Keratinocyte (primary cell): Measurements from ENCODE around the gene UVSSA.
A peak's percentile ranks its signal among the peaks of the same experiment; 100 is the strongest.

ENCODE experiments used
- CTCF ChIP-seq, 3 experiments: IDR thresholded peaks in 1 of 3; conservative IDR thresholded peaks in 1 of 3; optimal IDR thresholded peaks in 1 of 3; 2 replicates in 2 of 3; 3 replicates in 1 of 3; pipeline versions ENCODE3 to v1.5.1; 2011; ENCODE audit warnings: low read length in 3 of 3, mild to moderate bottlenecking in 3 of 3, moderate library complexity in 2 of 3, control low read depth in 1 of 3, inconsistent platforms in 1 of 3; ENCODE audit not compliant: insufficient read depth in 2 of 3; ENCODE audit errors: extremely low read depth in 1 of 3
- EZH2 ChIP-seq: IDR thresholded peaks from one replicate; pipeline ENCODE4 v1.6.1; 2012; ENCODE audit warnings: inconsistent platforms, mild to moderate bottlenecking, low read length, moderate library complexity

DNA sequence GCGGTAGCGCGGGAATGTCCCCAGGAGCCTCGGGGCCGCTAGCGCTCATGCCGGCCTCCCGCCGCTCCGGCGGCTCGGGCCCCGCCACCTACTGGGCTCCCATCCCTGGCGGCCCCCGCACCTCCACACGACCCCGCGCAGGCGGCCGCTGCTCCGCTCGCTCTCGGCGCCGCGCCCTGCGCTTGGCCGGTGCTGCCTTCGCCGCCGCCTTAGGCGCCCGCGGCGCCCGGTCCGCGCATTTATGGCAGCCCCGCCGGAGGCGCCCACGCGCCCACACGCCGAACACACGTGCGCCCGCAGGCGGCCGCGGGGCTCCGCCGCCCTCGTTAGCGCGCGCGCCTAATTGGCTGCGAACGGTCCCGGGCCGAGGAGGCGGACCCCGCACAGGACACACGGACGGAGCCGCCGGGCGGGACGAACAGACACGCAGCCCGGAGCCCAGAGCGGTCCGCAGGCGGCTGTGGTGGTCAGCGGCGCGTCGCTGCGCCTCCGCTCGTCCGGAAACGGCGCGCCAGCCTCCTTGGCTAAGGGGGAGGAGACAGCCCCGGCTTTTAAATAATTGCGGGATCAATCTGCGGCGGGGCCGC is 59.5 kb downstream of the UVSSA start, which contains the start of gene NKX1-1:
- TF ChIP-seq CTCF (optimal IDR thresholded peaks at IDR 0.05 in 1 of 3, IDR thresholded peaks at IDR 0.05 in 1 of 3, conservative IDR thresholded peaks at IDR 0.05 in 1 of 3; ENCODE audit: extremely low read depth in 1 of 3, insufficient read depth in 2 of 3, low read length in 3 of 3) (no peak), EZH2 (peak; percentile 14)
